T follicular helper cell (primary cell): ENCODE data around the gene FHIP1A.

Experiments used
- DNase-seq: peaks from one replicate; pipeline ENCODE4 v3.0.0-alpha.2; 2020; ENCODE audit warnings: low read depth

FHIP1A gene

DNA sequence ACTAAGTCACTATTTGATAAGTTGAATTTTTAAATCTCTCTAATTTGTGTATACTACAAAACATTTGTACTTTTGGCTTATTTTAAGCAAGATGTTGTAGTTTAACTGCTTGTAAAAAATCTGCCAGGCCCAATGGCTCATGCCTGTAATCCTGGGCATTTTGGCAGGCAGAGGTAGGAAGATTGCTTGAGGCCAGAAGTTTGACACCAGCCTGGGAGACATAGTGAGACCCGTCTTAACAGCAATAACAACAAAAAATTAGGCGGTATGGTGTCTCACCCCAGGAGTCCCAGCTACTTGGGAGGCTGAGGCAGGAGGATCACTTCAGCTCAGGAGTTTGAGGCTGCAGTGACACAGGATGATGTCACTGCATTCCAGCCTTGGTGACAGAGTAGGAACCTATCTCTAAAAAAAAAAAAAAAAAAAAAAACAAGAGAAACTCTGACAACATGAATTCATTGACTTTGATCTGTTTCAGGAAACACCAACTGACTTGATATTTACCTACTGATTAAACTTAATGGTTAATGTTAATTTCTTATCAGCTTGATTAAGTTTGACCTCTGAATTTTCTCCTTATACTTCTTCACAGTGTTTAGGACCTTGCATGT, 8.9 kb downstream of the FHIP1A start:
- DNase-seq = no peak

- no peak for DNase-seq
Measured at GRCh38 chr4:151418385-151418784, 9.4 kb downstream of the FHIP1A start.

GRCh38 chr4:151418856-151419255, 9.9 kb downstream of the FHIP1A start:
- no peak for DNase-seq

DNA sequence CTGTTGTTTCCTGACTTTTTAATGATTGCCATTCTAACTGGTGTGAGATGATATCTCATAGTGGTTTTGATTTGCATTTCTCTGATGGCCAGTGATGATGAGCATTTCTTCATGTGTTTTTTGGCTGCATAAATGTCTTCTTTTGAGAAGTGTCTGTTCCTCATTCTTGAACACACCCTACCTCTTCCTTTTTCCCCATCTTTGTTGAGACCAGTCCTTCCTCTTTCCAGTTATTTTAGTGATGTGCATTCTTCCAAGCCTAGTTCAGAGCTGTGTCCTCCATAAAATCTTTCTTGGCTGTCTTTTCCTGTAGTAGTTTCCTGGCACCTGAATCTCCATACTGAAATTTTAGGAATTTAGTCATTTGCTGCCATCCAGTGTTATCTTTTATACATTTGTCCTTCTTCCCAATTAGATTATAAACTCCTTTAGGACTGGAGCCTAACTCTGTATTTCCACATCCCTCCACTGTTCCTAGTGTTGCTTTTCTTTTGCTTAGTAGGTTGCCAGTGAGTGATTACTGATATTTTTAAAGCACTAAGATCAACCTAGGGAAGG, 11.4 kb downstream of the FHIP1A start:
- DNase-seq = no peak

- DNase-seq = no peak
Measured at GRCh38 chr4:151422854-151423253, 13.9 kb downstream of the FHIP1A start.

- DNase-seq = no peak
Measured at GRCh38 chr4:151426513-151426912, 17.5 kb downstream of the FHIP1A start.

DNA sequence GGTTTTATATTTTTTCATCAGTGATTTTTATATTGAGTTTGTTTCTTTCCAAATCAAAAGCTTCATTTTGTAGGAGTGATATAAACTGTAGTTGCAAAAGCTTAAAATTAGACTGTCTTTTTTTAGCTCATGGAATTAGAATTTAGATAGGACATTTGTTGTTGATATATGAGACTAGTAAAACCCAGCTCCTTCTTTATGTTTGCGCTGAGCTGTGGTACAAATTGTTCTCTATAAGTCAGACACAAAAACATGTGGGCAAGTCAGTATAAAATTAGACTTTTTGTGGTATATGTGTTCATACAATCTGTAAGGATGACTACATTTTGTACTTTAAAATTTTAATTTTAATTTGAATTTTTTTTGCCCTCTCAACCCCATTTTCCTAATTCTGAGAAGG, 18.3 kb downstream of the FHIP1A start:
- DNase-seq = no peak

DNA sequence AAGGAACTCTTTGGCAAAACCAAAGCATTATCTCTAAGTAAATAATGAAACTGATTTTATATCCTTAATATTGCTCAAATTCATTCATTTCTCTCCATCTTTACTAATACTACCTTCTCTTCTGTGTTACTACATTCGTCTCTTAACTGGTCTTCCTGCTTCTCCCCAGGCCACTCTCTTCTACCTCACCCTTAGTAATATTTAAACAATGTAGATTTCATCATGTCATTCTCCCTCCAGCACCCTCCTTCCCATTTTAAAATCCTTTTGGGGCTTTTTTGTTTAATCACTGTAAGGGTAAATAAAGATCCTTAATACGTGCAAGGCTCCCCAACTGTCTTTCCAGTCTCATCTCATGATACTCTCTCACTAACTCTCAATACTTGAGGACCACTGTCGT, 19.4 kb downstream of the FHIP1A start:
- DNase-seq = no peak

DNA sequence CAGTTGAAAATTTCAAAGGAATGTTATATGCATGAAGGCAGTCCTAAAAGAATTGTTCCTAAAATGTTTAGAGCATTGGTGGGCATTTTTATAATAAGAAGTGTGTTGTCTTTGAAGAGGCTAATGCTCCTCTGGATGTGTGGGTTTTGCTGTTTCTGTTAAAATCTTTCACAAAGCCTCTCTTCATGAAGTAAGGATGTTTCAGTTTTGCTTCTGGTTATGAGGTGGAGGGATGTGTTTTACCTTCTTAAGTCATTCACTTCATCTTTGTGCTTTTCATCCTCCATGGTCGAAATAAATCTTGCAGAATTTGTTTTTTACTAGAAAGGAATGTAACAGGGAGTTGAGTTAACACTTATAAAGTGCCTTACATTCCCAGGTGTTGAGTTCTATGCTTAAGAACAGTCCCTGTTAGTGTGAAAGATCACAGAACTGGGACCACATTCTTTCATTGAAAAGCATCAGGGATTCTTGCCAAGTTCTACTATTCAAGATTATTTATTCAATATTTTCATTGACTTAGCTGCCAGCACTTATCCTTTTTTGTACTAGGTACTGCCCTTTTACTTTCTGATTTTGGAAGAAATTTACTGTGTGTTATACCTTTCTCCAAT, 21.1 kb downstream of the FHIP1A start:
- no peak for DNase-seq

GRCh38 chr4:151430740-151431457, 21.9 kb downstream of the FHIP1A start:
- DNase-seq = no peak

- DNase-seq = no peak
Measured at GRCh38 chr4:151431728-151432127, 22.8 kb downstream of the FHIP1A start.

- DNase-seq = no peak
Measured at GRCh38 chr4:151432654-151433053, 23.7 kb downstream of the FHIP1A start.

GRCh38 chr4:151434183-151434860, 25.3 kb downstream of the FHIP1A start:
- DNase-seq = no peak

DNA sequence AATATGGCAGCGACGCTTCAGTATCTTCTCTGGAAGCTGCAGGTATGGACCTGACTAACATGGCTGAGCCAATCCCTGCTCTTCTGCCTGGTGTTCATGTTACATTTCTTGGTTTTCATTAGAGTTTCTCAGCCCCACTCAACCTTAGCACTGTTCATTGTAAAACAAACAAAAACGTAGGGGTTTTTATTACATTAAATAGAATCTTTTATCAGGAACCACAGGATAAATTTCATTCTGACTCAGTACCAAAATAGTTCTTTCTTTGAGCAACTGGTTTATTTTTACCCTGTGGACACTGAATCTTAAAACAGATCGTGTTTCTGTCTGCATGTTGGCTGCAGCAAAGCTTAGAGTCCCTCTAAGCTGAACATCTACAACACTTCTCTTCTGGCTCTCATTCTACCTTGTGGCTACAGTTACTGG, 27.1 kb downstream of the FHIP1A start:
- DNase-seq = no peak

DNA sequence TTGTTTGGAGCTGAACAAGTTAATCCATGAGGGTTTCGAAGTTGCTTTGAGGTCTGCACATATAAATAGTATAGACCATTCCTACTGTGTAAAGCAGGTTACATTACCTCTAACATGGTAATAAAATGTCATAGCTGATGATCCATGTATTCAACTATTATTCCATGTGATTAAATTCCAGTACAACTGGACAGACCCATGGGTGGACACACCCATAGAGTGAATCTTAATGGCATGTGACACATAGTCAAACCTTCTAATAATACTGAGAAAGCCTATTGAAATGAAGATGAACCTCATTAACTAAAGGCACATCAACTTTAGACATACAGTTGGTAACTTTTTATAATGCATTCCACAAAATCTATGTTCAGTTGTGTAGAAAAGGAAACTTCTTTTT, 28.5 kb downstream of the FHIP1A start:
- no peak for DNase-seq

DNA sequence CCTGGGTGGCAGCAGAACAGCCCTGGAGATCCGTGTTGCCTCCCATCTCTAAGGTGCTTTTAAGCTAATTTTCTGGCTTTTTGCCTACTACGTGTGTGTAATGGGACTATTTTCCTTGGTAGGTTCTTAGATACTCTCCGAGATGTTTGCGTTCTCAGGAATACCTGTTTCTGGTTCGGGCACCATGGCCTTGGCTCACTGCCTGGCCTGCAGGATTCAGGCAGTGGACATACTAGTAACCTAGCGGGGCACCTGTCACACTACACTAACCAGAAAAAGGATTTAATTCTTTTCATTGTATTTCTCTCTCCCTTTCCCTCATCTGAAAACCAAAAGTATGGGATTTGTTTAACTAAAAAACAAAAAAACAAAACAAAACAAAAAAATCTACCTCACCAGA, 29.2 kb downstream of the FHIP1A start:
- no peak for DNase-seq

DNA sequence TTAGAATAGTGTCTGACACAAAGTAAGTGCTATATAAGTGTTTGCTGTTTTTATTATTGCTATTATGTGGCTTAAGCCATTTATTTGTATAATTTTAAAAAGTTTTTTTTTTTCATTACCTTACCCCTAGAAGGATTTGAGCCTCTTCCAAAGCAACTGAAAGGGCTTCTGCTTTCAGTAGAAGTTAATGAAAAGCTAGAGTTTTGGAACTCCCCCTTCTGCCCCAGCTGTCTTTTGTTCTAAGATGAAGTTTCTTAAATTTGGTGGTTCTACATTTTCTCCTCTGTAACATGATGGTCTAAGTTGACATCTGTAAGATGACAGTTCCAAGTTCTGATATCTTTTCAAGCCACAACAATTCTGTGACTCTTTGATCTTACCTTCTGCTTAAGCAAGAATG, 30.3 kb downstream of the FHIP1A start:
- DNase-seq = no peak

- DNase-seq = no peak
Measured at GRCh38 chr4:151442002-151442401, 33.0 kb downstream of the FHIP1A start.

GRCh38 chr4:151443247-151443646, 34.3 kb downstream of the FHIP1A start:
- DNase-seq = no peak

DNA sequence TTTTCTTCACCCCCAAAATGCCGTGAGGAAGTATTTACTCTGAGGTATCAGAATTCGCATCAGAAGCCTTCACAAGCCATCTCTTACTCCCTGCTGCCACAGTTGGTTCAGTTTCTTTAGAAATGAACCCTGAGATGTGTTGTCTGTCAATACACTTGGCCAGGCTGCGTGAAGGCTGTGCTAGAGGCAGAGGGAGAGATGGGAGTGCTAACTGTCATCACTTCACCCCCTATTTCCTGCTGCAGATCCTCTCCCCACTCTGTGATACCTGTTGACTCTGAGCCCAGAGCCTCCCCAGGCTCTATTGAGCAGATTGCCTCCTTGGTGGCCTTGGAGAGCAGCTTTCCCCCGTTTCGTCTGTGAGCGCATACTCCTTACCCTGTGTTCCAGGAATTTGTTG, 34.8 kb downstream of the FHIP1A start:
- no peak for DNase-seq

GRCh38 chr4:151446208-151446607, 37.2 kb downstream of the FHIP1A start:
- no peak for DNase-seq

DNA sequence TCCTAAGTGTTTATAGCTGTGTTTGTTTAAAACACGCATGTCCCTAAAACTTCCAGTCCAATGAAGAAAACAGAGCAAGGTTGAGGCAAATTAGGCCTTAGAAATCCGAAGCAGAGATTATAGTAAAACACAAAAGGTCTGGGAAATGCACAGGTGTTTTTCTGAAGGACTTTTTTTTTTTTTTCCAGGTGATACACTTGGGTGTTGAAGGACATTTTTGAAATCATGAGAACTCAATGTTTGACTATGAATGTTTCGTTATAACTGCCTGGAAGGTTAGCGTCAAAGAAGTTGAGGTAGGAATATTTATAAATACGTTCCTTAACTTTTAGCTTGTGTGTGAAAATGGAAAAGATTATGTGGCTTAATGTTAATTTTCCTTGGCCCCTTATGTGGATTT, 45.5 kb downstream of the FHIP1A start:
- DNase-seq = no peak

GRCh38 chr4:151455212-151455611, 46.2 kb downstream of the FHIP1A start:
- DNase-seq = no peak
